OCI-LY1 (cell line): ENCODE measurements around the gene CRACDL.

Experiments
- H2AFZ ChIP-seq: fragments of 200-600 bp; sonication (generic), shearing (Covaris generic); 2 replicates; pipeline ENCODE4 v1.6.0; 2014; ENCODE audit warnings: antibody characterized with exemption, mild to moderate bottlenecking, low read length
- H3F3A ChIP-seq: fragments of 200-600 bp; sonication (generic), shearing (Covaris generic); 2 replicates; pipeline ENCODE4 v1.6.0; 2014; ENCODE audit warnings: mild to moderate bottlenecking, antibody characterized with exemption, low read length, moderate library complexity; ENCODE audit not compliant: insufficient read depth
- H3K27ac ChIP-seq: fragments of 200-600 bp; sonication (generic); 2 replicates; pipeline ENCODE4 v1.5.1; 2014; ENCODE audit warnings: low read length, mixed run types, mild to moderate bottlenecking, low read depth; ENCODE audit not compliant: poor library complexity, severe bottlenecking
- H3K27me3 ChIP-seq: fragments of 200-600 bp; sonication (generic); 2 replicates; pipeline ENCODE4 v1.6.0; 2014; ENCODE audit warnings: antibody characterized with exemption, mild to moderate bottlenecking, low read length, moderate library complexity; ENCODE audit not compliant: insufficient read depth
- H3K36me3 ChIP-seq: fragments of 200-600 bp; sonication (generic); 2 replicates; pipeline ENCODE4 v1.6.1; 2014; ENCODE audit warnings: mild to moderate bottlenecking, antibody characterized with exemption, low read length, moderate library complexity, mixed read lengths; ENCODE audit not compliant: insufficient read depth
- H3K4me1 ChIP-seq: fragments of 200-600 bp; sonication (generic); 2 replicates; pipeline ENCODE4 v1.5.1; 2014; ENCODE audit warnings: mild to moderate bottlenecking, low read length, moderate library complexity; ENCODE audit not compliant: insufficient read depth, severe bottlenecking
- H3K4me2 ChIP-seq: fragments of 200-600 bp; sonication (generic), shearing (Covaris generic); 2 replicates; pipeline ENCODE4 v1.6.1; 2014; ENCODE audit warnings: low read length
- H3K4me3 ChIP-seq: fragments of 200-600 bp; sonication (generic); 2 replicates; pipeline ENCODE4 v1.5.1; 2014; ENCODE audit warnings: low read length, low read depth, mild to moderate bottlenecking, mixed read lengths; ENCODE audit not compliant: poor library complexity, severe bottlenecking
- H3K79me2 ChIP-seq: fragments of 200-600 bp; shearing (Covaris generic); 2 replicates; pipeline ENCODE4 v1.6.1; 2016; ENCODE audit warnings: mixed run types, low read length, mixed read lengths; ENCODE audit not compliant: insufficient read depth
- H3K9ac ChIP-seq: fragments of 200-600 bp; sonication (generic), shearing (Covaris generic); 2 replicates; pipeline ENCODE4 v1.6.1; 2014; ENCODE audit warnings: mild to moderate bottlenecking, low read length, mixed read lengths
- H3K9me2 ChIP-seq: fragments of 200-600 bp; sonication (generic), shearing (Covaris generic); 2 replicates; pipeline ENCODE4 v1.6.1; 2014; ENCODE audit warnings: low read depth, mild to moderate bottlenecking, low read length, mixed read lengths
- H3K9me3 ChIP-seq: fragments of 200-600 bp; shearing (Covaris generic); 2 replicates; pipeline ENCODE4 v1.6.1; 2014; ENCODE audit warnings: low read length, mixed read lengths
- H4K20me1 ChIP-seq: fragments of 200-600 bp; sonication (generic), shearing (Covaris generic); 2 replicates; pipeline ENCODE4 v1.6.0; 2016; ENCODE audit warnings: mild to moderate bottlenecking, low read length; ENCODE audit not compliant: insufficient read depth
- CTCF ChIP-seq: fragments of 200-600 bp; sonication (generic), shearing (Covaris generic); IDR thresholded peaks from 2 replicates; pipeline ENCODE4 v1.5.1; 2017; ENCODE audit warnings: mild to moderate bottlenecking, antibody characterized with exemption, low read length, moderate library complexity, mixed read lengths
- EZH2 ChIP-seq: fragments of 200-600 bp; sonication (generic), shearing (Covaris generic); IDR thresholded peaks from 2 replicates; pipeline ENCODE4 v1.8.0; 2017; ENCODE audit warnings: borderline replicate concordance, mixed run types, mild to moderate bottlenecking, antibody characterized with exemption, low read length, moderate library complexity, mixed read lengths

The CRACDL gene

GRCh38 chr2:98903064-98903355, 33.0 kb downstream of the CRACDL start:
- H3K27ac ChIP-seq, result no peak overlapping the region
- no peaks in the 10 kb centered on the region for H3K9me3 ChIP-seq

GRCh38 chr2:98902209-98903063, 33.6 kb downstream of the CRACDL start:
- Histone ChIP-seq H3K9me2 (no peaks in the 10 kb centered on the region), H3F3A (no peaks in the 10 kb centered on the region), H3K27ac (no peak overlapping the region), H3K9me3 (no peaks in the 10 kb centered on the region), H3K4me3 (no peak overlapping the region), H2AFZ (no peak overlapping the region), H3K4me2 (no peak overlapping the region), H3K9ac (no peak overlapping the region), H4K20me1 (no peaks in the 10 kb centered on the region), H3K79me2 (no peaks in the 10 kb centered on the region), H3K4me1 (no peaks in the 10 kb centered on the region), H3K27me3 (no peaks in the 10 kb centered on the region), H3K36me3 (no peaks in the 10 kb centered on the region)
- no peak for TF ChIP-seq CTCF
- no peak for TF ChIP-seq EZH2

More at GRCh38 chr2:98903064-98903355, 33.0 kb downstream of the CRACDL start:
- Histone ChIP-seq H4K20me1 (no peaks in the 10 kb centered on the region), H3F3A (no peaks in the 10 kb centered on the region), H3K4me3 (no peak overlapping the region), H3K4me2 (no peak overlapping the region), H3K9me2 (no peaks in the 10 kb centered on the region), H2AFZ (no peak overlapping the region), H3K4me1 (peaks cover 4% of the 10 kb centered on the region), H3K27me3 (no peaks in the 10 kb centered on the region), H3K36me3 (no peaks in the 10 kb centered on the region), H3K79me2 (no peaks in the 10 kb centered on the region), H3K9ac (no peak overlapping the region)
- TF ChIP-seq EZH2 (no peak), CTCF (no peak)

GRCh38 chr2:98901702-98902101, 34.3 kb downstream of the CRACDL start:
- no peaks in the 10 kb centered on the region for H3K9me3 ChIP-seq
- H3K4me3 ChIP-seq, result no peak overlapping the region
- H3K79me2 ChIP-seq, result no peaks in the 10 kb centered on the region
- H3K9ac ChIP-seq, result no peak overlapping the region
- TF ChIP-seq EZH2, result no peak
- no peak for TF ChIP-seq CTCF
- no peak overlapping the region for H2AFZ ChIP-seq
- H3K36me3 ChIP-seq, result no peaks in the 10 kb centered on the region
- H3K27ac ChIP-seq, result no peak overlapping the region
- no peaks in the 10 kb centered on the region for H3K9me2 ChIP-seq
- no peaks in the 10 kb centered on the region for H3F3A ChIP-seq
- no peak overlapping the region for H3K4me2 ChIP-seq
- no peaks in the 10 kb centered on the region for H4K20me1 ChIP-seq
- no peaks in the 10 kb centered on the region for H3K27me3 ChIP-seq
- H3K4me1 ChIP-seq, result no peaks in the 10 kb centered on the region
